ENCODE results near the gene ASMT. TPM values are rescaled to one million over a fixed set of nuclear protein-coding genes. Genes with fewer than 3 reads are reported as not detected.

ASMT gene
- total RNA-seq, 1 donor, result not detected

- peak overlapping the region; percentile 88 for H3K4me3 ChIP-seq (ENCODE audit: low read depth, low read length)
- DNase-seq (ENCODE audit: low read depth), result peak; percentile 19
- TF ChIP-seq, protein P1, sequence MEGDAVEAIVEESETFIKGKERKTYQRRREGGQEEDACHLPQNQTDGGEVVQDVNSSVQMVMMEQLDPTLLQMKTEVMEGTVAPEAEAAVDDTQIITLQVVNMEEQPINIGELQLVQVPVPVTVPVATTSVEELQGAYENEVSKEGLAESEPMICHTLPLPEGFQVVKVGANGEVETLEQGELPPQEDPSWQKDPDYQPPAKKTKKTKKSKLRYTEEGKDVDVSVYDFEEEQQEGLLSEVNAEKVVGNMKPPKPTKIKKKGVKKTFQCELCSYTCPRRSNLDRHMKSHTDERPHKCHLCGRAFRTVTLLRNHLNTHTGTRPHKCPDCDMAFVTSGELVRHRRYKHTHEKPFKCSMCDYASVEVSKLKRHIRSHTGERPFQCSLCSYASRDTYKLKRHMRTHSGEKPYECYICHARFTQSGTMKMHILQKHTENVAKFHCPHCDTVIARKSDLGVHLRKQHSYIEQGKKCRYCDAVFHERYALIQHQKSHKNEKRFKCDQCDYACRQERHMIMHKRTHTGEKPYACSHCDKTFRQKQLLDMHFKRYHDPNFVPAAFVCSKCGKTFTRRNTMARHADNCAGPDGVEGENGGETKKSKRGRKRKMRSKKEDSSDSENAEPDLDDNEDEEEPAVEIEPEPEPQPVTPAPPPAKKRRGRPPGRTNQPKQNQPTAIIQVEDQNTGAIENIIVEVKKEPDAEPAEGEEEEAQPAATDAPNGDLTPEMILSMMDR (IDR thresholded peaks at IDR 0.05; ENCODE audit: insufficient read depth, low read length), result no peak
Observed at GRCh38 chrX:1592470-1593142, 22.3 kb upstream of the ASMT start.

DNA sequence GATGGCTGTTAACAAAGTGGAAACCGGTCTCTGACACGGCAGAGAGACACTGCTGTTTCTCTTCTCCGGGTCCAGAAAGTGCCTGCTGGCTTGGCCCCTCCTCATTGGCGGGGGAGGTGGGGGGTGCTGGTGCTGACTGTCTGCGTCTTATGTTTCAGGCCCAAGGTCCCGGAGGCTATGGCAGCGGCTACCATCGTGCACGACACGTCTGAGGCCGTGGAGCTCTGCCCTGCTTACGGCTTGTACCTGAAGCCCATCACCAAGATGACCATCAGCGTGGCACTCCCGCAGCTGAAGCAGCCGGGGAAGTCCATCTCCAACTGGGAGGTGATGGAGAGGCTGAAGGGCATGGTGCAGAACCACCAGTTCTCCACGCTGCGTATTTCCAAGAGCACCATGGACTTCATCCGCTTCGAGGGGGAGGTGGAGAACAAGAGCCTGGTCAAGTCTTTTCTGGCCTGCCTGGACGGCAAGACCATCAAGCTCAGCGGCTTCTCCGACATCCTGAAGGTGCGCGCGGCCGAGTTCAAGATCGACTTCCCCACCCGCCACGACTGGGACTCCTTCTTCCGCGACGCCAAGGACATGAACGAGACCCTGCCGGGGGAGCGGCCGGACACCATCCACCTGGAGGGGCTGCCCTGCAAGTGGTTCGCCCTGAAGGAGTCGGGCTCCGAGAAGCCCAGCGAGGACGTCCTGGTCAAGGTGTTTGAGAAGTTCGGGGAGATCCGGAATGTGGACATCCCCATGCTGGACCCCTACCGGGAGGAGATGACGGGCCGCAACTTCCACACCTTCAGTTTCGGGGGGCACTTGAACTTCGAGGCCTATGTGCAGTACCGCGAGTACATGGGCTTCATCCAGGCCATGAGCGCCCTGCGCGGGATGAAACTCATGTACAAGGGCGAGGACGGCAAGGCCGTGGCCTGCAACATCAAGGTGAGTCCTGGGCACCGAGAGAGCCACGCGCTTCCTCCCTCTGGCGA lies 21.3 kb upstream of the ASMT start:
- no peak for DNase-seq (ENCODE audit: low read depth)
- TF ChIP-seq, protein P1 (IDR thresholded peaks at IDR 0.05; ENCODE audit: insufficient read depth, low read length), result no peak
- peak overlapping the region; percentile 88 for H3K4me3 ChIP-seq (ENCODE audit: low read depth, low read length)

DNA sequence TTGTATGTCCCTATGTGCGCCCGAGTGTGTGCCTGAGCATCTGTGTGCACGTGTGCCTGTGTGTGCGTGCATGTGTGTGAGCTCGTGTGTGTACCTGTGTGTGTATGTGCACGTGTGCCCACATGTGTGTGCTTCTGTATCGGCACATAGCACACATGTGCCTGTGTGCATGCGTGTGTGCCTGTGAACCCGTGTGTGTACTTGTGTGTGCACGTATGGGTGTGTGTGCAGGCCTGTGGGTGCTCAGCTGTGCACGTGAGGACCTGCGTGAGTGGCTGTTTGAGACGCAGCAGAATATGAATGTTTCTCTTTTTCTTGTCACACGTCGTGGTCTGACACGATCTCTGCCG lies 19.2 kb upstream of the ASMT start:
- TF ChIP-seq, protein P1 (IDR thresholded peaks at IDR 0.05; ENCODE audit: insufficient read depth, low read length), result no peak
- DNase-seq (ENCODE audit: low read depth), result no peak
- no peak overlapping the region for H3K4me3 ChIP-seq (ENCODE audit: low read depth, low read length)

GRCh38 chrX:1596676-1597344 lies 18.0 kb upstream of the ASMT start:
- TF ChIP-seq, protein P1 (IDR thresholded peaks at IDR 0.05; ENCODE audit: insufficient read depth, low read length), result no peak
- H3K4me3 ChIP-seq (ENCODE audit: low read depth, low read length), result no peak overlapping the region
- DNase-seq (ENCODE audit: low read depth), result no peak

- H3K4me3 ChIP-seq (ENCODE audit: low read depth, low read length), result no peak overlapping the region
- TF ChIP-seq, protein P1 (IDR thresholded peaks at IDR 0.05; ENCODE audit: insufficient read depth, low read length), result no peak
- no peak for DNase-seq (ENCODE audit: low read depth)
Observed at GRCh38 chrX:1597345-1598020, 17.4 kb upstream of the ASMT start.

Measured in fibroblast of the aortic adventitia (primary cell).